NOMO-1 treated with dmso at 0.1 percent for 144 hours (cell line): ENCODE measurements around the gene TMEM250.
A peak's percentile ranks its signal among the peaks of the same experiment; 100 is the strongest.
"Not testable (repeated sequence)": the region's sequence is repeated elsewhere in the genome, so short reads cannot be mapped to it uniquely, and the experiment has no call there.

Experiments
- DNase-seq: peaks from one replicate; lab custom pipeline; 2025; ENCODE audit not compliant: unreplicated experiment; lab: John Stamatoyannopoulos, UW

The TMEM250 gene

GRCh38 chr9:136114610-136115009, 4.1 kb downstream of the TMEM250 start:
- no peak for DNase-seq

GRCh38 chr9:136112541-136112940, 6.1 kb downstream of the TMEM250 start:
- DNase-seq: no peak

GRCh38 chr9:136111910-136112309, 6.8 kb downstream of the TMEM250 start:
- no peak for DNase-seq

GRCh38 chr9:136111190-136111589, 7.5 kb downstream of the TMEM250 start:
- no peak for DNase-seq

- DNase-seq: no peak
Observed at GRCh38 chr9:136110082-136111061, 8.3 kb downstream of the TMEM250 start.

DNA sequence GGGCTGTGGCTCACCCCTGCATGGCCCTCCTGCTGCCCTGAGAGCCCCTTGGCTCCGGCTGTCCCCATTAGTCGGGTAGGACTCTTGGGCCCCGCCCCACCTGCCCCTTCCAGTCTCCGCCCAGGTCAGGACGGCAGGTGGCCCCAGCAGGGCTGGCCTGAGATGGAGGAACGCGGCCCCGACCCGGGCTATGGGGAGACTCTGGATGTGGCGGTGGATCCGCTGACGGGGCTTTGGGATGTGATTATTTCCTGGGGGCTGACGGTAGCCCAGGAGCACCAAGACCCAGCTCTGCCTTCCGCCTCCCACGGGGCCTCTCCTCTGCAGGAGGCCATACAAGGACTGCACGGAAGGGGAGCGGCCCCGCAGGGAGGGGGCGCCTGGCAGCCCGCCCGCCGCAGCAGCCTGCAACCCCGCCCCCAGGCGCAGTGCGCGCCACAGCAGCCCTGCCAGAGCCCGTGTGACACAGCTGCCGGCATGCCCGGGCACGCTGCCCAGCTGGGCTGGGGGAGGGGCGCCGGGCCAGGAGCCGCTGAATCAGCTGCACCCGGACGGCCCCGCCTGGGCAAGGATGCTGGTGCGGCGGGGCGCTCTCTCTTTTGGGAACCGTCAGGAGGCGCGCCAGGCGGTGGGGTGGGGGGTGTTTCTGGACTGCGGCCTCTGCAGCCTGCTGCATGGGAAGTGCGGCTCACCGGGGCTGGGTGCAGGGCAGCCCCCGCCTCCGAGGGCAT, 9.2 kb downstream of the TMEM250 start:
- DNase-seq: peak; percentile 97

- no peak for DNase-seq
Observed at GRCh38 chr9:136108648-136109266, 9.9 kb downstream of the TMEM250 start.

- DNase-seq: no peak
Observed at GRCh38 chr9:136107953-136108647, 10.6 kb downstream of the TMEM250 start.

- DNase-seq: no peak
Observed at GRCh38 chr9:136107155-136107952, 11.3 kb downstream of the TMEM250 start.

- peak; percentile 80 for DNase-seq
Observed at GRCh38 chr9:136105398-136106135, 13.1 kb downstream of the TMEM250 start.

GRCh38 chr9:136104916-136105315, 13.8 kb downstream of the TMEM250 start:
- no peak for DNase-seq

- no peak for DNase-seq
Observed at GRCh38 chr9:136104488-136104800, 14.2 kb downstream of the TMEM250 start.

DNA sequence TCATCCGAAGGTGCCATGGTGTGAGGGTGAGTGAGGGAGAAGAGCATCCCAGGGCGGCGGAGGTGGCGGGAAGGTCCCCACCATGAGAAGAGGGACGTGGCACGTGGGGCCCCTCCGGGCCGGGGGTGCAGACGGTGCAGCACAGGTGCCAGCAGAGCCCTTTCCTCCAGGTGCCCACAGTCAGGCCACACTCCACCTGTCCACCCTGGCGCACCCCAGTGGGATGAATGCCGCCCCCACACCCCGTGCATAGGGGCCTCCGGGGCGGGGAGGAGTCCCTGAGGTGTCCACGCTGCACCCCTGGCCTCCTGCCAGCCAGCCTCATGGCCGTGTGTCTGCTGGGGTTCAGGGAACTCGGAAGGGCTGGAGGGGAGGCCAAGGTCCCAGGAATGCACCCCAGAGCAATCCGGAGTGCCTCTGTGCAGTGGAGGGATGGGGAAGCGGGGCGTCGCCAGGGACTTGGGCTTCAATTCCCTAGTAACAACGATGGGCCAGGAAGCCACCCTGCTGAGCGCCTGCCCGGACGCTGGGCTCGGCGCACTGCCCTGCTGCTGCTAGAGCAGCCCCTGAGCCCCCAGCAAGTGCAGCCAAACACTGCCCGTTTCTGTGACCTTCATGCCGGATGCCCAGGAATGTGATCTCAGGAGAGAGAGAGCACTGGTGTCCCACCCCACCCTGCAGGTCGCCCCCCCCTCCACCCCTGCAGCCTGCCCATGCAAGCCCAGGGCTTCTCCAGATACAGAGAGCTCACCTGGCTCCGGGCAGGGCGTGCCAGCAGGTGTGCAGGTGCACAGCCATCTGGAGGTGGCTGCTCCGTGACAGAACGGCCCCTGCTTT, 14.8 kb downstream of the TMEM250 start:
- no peak for DNase-seq

- not testable (repeated sequence) for DNase-seq
Observed at GRCh38 chr9:136101615-136102074, 17.0 kb downstream of the TMEM250 start.

GRCh38 chr9:136100700-136101614, 17.7 kb downstream of the TMEM250 start:
- DNase-seq: no peak

DNA sequence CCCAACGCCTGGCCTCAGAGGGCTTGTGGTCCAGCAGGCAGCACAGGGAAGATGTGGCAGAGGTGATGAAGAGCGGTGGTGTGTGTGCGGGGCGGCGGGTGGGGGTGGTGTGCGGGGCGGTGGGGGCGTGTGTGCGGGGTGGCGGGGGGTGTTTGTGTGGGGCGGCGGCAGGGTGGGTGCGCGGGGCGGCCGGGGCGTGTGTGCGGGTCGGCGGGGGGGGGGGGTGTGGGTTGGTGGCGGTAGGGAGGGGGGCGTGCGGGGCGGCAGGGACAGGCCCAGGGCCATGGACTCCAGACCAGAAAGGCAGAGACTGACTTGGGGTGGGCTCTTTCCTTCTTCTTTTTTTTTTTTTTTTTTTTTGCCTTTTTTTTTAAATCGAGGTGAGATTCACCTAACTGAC, 19.1 kb downstream of the TMEM250 start:
- DNase-seq: no peak

GRCh38 chr9:136098844-136099243, 19.8 kb downstream of the TMEM250 start:
- no peak for DNase-seq

GRCh38 chr9:136098210-136098609, 20.5 kb downstream of the TMEM250 start:
- DNase-seq: no peak
